GM21515 (cell line): ENCODE measurements around the gene SFMBT2.
A peak's percentile ranks its signal among the peaks of the same experiment; 100 is the strongest.

Source experiments
- ATAC-seq: cut with Tn5 transposase; IDR thresholded peaks from one replicate; pipeline ENCODE4 v1.9.1; 2021; ENCODE audit not compliant: unreplicated experiment

SFMBT2 gene

DNA sequence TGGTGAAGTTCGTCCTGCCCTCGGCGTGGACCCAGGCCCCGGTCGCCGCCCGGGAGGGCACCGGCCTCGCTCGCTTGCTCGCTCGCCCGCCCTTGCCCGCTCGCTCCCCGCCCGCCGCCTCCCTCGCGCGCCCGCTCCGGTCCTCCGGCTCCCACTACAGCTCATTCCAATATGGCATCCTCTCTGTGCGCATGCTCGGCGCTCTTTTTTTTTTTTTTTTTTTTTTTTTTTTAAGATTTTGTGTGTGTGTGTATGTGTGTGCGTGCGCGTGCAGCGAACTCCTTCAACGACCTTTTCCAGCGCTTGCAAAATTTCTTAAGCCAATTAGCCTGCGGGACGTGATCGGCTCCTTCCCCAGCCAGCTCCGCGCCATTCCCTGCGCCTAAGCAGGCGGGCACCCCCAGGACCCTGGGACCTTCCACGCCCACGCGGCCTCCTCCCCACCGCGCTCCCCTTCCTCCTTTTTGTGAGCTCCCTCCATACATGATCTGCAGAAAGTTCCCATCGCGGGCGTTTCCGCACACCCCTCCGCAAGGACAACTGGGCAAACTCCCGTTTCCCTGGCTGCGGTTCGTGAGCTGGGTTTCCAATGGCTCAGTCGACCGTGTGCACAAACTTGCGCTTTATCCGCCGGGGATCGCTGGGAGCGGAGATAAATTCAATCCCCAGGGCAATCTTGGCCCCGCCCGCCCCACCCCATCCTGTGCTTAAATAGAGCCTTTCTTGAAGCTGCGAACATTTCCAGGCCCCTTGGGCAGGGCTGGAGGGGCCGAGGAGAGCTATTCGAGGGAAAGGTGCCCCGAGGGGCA lies at the start of gene SFMBT2:
TSS of gene SFMBT2 (minus strand) at position 173 of the 809 bp plus-strand sequence. CDS start 29,136 bp downstream, outside the sequence.
- peak; percentile 42 for ATAC-seq

GRCh38 chr10:7460006-7460405 lies 49.2 kb upstream of the SFMBT2 start:
- ATAC-seq, result no peak

DNA sequence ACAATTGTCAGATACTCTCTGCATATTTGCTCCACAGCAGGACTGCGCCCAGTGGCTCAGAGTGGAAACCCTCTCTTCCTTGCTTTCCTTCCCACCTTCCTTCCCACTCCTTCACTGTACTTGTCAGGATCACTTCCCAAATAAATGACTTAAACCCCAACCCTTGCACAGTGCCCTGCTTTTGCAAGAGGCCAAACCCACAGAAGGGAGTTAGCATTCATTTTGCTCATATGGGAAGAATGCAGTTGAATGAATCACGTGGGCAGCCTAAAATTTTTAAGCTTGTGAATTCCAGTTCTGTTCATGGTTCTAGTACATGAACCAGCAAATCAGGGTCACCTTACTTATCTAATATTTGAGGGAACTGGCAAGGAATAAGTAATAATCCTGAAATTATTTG lies 47.7 kb upstream of the SFMBT2 start:
- ATAC-seq, result no peak

DNA sequence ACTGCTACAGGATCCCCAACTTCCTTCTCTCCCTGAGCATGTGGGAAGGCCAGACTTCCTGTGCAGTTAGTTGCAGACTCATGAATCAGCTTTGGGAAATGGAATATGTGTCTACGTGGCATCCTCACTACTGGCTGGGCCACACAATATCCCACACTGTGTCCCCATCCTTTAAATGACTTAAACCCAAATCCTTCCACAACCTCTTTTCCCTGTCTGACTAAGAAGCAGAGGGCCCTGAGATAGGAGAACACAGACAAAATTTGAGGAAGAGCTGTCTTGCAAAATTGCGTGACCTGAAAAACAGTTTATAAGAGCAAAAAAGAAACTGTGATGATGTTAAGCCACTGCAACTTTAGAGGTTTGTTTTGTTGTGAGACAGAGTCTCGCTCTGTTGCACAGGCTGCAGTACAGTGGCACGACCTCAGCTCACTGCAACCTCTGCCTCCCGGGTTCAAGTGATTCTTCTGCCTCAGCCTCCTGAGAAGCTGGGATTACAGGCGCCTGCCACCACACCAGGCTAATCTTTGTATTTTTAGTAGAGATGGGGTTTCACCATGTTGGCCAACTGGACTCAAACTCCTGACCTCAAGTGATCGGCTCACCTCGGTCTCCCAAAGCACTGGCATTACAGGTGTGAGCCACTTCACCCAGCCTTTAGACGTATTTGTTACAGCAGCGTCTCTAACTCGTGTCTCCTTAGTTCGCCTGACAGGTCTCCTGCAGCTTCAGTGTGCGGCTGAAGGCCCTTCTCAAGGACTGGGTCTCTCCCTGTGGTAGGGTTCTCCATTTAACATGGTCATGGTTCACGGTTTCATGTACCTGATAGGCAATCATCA lies 46.9 kb upstream of the SFMBT2 start:
- peak; percentile 83 for ATAC-seq

GRCh38 chr10:7449063-7449695 lies 38.3 kb upstream of the SFMBT2 start:
- ATAC-seq, result no peak

DNA sequence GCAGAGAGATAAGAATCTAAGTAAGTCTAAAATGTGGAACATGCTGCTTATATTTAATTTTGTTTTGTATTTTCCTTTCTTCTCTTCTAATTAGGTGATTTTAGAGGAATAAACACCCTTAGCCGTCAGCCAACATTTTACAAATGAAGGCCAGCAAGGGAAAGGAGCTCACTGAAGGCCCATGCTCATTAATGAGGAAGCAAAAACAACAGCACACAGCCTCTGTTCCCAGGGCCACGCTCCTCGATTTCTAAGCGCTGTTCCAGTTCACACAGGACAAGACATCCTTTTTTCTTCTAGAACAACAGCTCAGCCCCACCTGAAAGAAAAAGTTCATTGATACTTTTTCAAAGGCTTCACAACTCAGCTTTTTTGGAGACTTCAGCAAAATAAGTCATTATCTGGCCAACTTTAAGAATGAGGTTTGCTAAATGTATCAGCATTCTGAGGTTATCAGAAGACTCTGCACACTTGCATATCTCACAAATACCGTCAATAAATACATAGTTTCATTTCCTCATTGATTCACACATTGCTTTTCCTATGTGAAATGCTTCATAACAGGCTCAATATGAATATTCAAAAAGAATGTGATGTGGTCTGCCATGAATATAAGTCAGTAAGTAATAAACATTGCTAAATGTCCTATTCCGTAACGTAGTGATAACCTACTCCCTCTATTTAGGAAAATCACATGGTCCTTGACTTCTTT lies 34.8 kb upstream of the SFMBT2 start:
- ATAC-seq, result peak; percentile 81

DNA sequence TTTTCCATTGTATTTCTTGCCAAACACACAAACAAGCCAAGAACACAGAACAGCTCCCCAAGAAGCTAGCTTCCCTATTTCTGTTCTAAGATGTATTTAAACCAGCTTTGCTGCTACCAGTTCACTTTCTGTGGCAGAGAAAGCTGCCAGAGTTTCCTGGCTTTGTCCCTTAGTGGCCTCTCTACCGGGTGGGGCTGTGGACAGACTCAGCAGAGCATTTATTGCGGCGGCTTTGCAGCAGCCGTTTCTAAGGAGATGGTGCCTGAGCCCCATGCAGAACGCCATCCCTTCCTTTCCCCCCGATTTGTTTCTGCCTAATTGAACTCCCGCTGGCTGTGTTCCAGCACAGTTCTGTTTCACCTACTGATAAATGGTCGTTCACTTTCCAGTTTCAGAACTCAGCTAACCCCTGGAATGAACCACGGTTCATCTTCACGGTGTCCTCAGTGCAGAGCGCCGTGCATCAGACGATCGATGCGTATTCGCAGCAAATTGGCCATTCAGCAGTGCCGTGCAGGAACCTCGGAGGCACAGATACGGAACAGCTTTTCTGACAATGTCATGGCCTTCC lies 33.8 kb upstream of the SFMBT2 start:
- no peak for ATAC-seq

DNA sequence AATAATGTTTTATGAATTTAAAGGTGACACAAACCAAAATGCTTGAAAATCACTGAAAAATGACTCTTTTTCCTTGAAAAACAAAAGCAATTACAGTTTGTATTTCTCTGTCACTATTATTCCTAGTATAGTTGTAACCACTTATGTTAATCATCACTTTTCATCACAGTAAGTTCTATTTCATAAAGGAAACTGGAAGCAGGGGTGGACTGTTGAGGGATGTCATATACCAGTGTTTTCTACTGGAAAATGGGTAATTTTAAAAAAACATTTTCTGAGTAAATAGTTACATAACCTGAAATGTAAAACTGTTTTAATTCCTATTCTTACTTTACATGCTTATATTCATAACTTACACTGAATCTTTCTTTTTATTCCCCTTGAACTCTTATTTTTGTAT lies 32.2 kb upstream of the SFMBT2 start:
- ATAC-seq, result no peak

DNA sequence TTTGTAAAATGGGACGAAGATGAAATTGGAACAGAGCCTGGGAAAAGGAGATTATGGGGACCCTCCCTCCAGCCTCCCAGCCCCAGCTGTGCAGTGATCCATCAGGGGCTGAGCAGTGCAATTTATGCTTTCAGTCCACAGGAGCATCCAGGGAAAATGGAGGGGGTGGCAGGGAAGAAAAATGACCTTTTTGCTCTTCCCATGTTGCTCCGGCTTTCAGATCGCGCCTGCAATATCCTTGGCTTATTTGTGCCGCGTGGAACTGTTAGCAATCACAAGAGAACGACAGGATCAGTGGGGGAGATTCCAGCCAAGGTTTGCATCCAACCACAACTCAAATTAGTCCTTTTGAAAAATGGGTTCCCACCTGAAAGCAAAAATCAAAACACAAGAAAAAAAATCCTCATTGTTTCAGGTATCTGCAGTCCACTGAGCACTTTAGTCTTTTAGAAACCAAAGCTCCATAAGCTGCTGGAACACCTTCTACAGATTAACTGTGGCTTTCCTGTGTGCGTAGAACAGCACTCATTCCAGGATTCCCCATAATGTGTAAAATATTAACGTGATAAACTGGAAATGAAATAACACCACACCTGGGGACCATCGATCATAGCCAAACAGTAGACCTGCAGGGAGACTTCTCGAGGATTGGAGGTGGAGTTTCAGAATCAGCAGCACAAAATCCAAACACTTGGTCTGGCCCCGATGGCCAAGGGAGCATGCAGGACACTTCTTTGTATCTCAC lies 30.7 kb upstream of the SFMBT2 start:
- ATAC-seq, result no peak

DNA sequence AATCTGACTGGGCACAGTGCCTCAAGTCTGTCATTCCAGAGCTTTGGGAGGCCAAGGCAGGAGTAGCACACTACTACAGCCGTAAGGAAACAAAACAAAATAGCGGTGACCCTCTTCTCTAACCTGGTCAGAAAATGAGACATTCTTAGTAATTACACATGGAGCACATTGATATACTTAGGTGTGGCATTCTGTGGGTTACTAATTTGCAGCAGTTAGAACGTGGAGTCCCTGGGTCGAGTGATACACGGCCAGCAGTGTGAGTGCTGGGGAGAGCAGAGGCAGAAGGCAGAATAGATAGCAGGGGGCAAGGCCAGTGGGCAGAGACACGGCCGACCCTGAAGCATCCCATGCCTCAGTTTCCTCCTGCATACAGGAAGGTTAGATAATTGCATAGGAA lies 28.9 kb upstream of the SFMBT2 start:
- no peak for ATAC-seq

DNA sequence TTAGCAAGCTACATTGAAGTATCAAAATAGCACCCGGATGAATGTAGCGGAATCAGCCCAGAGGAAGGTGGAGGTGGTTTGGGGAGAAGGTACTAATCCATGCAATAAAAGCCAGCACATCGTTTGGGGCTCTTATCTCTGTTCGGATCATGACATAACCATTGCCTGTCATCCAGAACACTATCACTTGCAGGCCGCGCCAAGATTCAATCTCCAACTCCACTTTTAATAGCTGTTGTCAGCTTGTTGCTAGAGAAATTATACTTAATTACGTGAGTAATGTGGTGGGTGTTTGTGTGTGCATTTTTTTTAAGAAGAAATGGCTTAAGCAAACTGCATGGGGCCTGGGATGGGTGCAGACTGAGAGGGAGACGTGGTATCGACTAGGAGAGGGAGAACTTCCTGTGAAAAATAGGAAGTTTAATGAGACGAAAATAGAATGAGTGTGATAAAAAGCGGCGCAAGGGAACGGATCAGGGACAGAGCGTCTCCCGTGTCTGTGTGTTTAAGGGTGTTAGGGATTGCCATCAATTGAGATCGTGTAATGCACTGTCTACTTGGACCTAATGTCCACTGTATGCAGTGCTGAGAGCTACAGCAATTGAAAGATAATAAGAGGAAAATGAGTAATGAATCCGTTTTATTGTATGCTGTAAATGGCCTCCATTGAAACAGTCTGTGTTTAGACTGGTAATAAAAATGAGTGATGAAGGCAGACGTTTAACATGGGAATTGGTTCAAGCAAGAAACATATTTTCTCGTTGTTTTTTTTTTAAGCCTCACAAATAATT lies 27.6 kb upstream of the SFMBT2 start:
- no peak for ATAC-seq

DNA sequence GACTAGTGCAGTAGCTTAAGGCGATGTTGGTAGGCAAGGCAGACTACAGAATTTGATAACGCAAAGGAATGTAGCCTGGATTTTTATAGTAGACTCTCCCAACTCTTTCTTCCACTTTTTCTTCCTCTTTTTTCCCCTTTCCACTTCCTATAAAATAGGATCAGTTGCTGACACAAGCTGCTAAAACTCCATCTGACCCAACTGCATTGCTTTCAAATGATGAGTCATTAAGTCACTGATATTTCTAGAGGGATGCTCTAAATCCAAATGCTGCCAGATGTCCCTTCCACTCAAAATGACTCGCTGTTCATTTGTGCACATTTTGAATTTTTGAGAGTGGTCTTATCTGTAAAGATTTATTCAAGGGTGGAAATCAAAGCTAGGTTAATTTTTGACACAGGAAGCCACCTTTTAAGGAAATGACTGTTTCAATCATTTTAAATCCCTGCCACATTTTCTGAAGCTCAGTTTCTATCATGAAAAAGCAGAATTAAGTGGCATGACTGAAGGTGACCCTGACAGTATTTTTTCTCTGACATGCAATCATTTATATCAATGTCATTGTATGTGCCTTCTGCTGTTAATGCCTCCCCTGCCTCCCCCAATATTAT lies 25.8 kb upstream of the SFMBT2 start:
- no peak for ATAC-seq

- no peak for ATAC-seq
Measured at GRCh38 chr10:7435674-7436073, 24.8 kb upstream of the SFMBT2 start.

GRCh38 chr10:7434378-7434777 lies 23.5 kb upstream of the SFMBT2 start:
- ATAC-seq, result no peak

DNA sequence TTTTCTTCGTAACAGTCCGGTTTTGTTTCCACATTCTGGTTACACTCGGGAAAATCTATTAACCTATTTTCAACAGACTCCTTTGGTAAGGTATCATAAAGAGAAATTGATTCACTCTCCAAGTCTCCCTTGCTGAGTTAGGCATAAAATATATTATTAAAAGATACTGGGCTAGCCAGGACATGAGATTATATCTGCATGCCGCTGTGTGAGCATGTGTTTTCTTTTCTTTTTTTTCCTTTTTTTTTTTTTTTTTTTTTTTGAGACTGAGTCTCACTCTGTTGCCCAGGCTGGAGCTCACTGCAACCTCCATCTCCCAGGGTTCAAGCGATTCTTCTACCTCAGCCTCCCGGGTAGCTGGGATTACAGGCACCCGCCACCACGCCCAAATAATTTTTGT lies 23.0 kb upstream of the SFMBT2 start:
- ATAC-seq, result no peak

GRCh38 chr10:7432884-7433726 lies 22.3 kb upstream of the SFMBT2 start:
- no peak for ATAC-seq

GRCh38 chr10:7428673-7429350 lies 18.0 kb upstream of the SFMBT2 start:
- no peak for ATAC-seq
